Esophagus muscularis mucosa (tissue), 4 donors: ENCODE data around the gene GATAD2B. TPM values are rescaled to one million over a fixed set of nuclear protein-coding genes. Genes with fewer than 3 reads are reported as not detected.
"Not testable (repeated sequence)": the region's sequence is repeated elsewhere in the genome, so short reads cannot be mapped to it uniquely, and the experiment has no call there.

ENCODE experiments used
- DNase-seq: peaks from one replicate; pipeline ENCODE4 v3.0.0-alpha.2; 2017; ENCODE audit errors: extremely low spot score
- H3K27ac ChIP-seq, 4 donors: fragments of 200-600 bp; sonication (generic); replicated peaks in 1 of 4; 1 replicate in 3 of 4; 2 replicates in 1 of 4; pipeline ENCODE4 v1.5.1; 2016 to 2019; ENCODE audit warnings: mild to moderate bottlenecking in 1 of 4
- H3K27me3 ChIP-seq, 4 donors: fragments of 200-600 bp; sonication (generic); one replicate each; pipeline versions ENCODE4 v1.5.1 to v1.6.0; 2016 to 2019
- H3K36me3 ChIP-seq, 4 donors: fragments of 200-600 bp; sonication (generic); one replicate each; pipeline ENCODE4 v1.5.1; 2016 to 2019
- H3K4me1 ChIP-seq, 4 donors: fragments of 200-600 bp; sonication (generic); one replicate each; pipeline ENCODE4 v1.5.1; 2016 to 2019
- H3K4me3 ChIP-seq, 4 donors: fragments of 200-600 bp; sonication (generic); 1 replicate in 2 of 4; 2 replicates in 2 of 4; pipeline ENCODE4 v1.5.1; 2016 to 2019; ENCODE audit warnings: mild to moderate bottlenecking in 4 of 4, moderate library complexity in 1 of 4
- H3K9me3 ChIP-seq, 4 donors: fragments of 200-600 bp; sonication (generic); 1 replicate in 3 of 4; 2 replicates in 1 of 4; pipeline ENCODE4 v1.5.1; 2016 to 2019
- EP300 ChIP-seq: sonication (generic); formaldehyde crosslinking; IDR thresholded peaks from one replicate; pipeline ENCODE4 v1.6.1; 2017; ENCODE audit warnings: antibody characterized with exemption
- POLR2A ChIP-seq: fragments of 450-650 bp; IDR thresholded peaks from one replicate; pipeline ENCODE4 v1.6.1; 2017; ENCODE audit warnings: antibody characterized with exemption, moderate library complexity, mild to moderate bottlenecking, low read depth
- POLR2AphosphoS5 ChIP-seq, 2 donors: sonication (generic); formaldehyde crosslinking; IDR thresholded peaks; one replicate each; pipeline ENCODE4 v1.6.1; 2017; ENCODE audit warnings: antibody characterized with exemption in 2 of 2
- WGBS: methylation state at CpG from one replicate; pipeline ENCODE4 v1.1.5; 2018; 5-methylcytosine and 5-hydroxymethylcytosine counted together
- intact Hi-C: fragments of 100-400 bp; cut with DNase I; formaldehyde crosslinking; loops from one replicate; pipeline ENCODE4 v1.15.1; 2023
- total RNA-seq, 4 donors: library from RNA; depleted of rRNA; stranded (reverse); fragments of >200 nt; gene quantifications; one replicate each; pipeline versions ENCODE4 v1.1.0 to v1.2.1, GENCODE V29; 2016
- TF ChIP-seq, protein P1 (sequence below), 3 experiments: fragments of 200-600 bp in 2 of 3; fragments of 450-650 bp in 1 of 3; sonication (generic) in 2 of 3; IDR thresholded peaks; one replicate each; pipeline ENCODE4 v1.5.1; 2017 to 2019; ENCODE audit warnings: antibody characterized with exemption in 3 of 3, mild to moderate bottlenecking in 2 of 3, moderate library complexity in 1 of 3

The GATAD2B gene
- total RNA-seq, 4 donors from 2014 or later, result 21.9 to 30.5 (median 26.4) TPM

DNA sequence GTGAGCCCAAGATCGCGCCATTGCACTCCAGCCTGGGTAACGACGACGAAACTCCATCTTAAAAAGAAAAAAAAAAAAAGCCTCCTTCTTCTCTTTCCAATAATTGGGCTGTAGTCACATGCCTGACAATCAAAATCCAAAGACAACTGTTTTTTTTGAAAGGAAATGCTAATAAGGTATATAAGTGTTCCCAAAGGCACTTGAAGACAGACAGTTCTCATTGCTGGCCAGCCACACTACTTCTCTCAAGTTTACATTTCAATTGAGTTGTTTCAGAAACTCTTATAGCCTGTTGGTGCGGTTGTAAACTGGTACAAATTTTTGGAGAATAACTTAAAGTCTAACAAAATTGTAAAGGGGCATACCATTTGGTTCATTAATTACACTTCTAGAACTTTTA lies 23.3 kb downstream of the GATAD2B start:
- Histone ChIP-seq H3K36me3 (peaks cover 0 to 24% (median 13%) of the 10 kb centered on the region in 4 donors), H3K9me3 (no peaks in the 10 kb centered on the region), H3K27me3 (no peaks in the 10 kb centered on the region), H3K4me1 (peaks cover 10 to 25% (median 18%) of the 10 kb centered on the region in 4 donors), H3K27ac (no peak overlapping the region), H3K4me3 (no peak overlapping the region)
- intact Hi-C loops, result no loop called here
- TF ChIP-seq POLR2AphosphoS5 (IDR thresholded peaks at IDR 0.05) (no peak), POLR2A (no peak), EP300 (no peak)
- TF ChIP-seq, protein P1, sequence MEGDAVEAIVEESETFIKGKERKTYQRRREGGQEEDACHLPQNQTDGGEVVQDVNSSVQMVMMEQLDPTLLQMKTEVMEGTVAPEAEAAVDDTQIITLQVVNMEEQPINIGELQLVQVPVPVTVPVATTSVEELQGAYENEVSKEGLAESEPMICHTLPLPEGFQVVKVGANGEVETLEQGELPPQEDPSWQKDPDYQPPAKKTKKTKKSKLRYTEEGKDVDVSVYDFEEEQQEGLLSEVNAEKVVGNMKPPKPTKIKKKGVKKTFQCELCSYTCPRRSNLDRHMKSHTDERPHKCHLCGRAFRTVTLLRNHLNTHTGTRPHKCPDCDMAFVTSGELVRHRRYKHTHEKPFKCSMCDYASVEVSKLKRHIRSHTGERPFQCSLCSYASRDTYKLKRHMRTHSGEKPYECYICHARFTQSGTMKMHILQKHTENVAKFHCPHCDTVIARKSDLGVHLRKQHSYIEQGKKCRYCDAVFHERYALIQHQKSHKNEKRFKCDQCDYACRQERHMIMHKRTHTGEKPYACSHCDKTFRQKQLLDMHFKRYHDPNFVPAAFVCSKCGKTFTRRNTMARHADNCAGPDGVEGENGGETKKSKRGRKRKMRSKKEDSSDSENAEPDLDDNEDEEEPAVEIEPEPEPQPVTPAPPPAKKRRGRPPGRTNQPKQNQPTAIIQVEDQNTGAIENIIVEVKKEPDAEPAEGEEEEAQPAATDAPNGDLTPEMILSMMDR (IDR thresholded peaks at IDR 0.05), result no peak
- DNase-seq, result no peak
- whole genome bisulfite sequencing, result 97% methylated on average over 6 of the region's 6 CpGs

DNA sequence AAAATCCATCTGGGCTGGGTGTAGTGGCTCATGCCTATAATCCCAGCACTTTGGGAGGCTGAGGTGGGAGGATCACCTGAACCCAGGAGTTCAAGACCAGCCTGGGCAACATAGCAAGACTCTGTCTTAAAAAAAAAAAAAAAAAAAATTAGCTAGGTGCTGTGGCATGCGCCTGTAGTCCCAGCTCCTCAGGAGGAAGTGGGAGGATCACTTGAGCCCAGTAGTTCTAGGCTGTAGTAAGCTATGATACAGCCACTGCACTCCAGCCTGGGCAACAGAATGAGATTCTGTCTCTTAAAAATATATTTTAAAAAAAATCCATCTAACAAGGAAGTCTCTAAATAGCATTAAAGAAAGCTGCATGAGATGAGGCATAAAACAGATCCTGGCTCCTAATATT lies 26.9 kb downstream of the GATAD2B start:
- 73% methylated on average over 1 of the region's 1 CpG for WGBS
- H3K9me3 ChIP-seq, H3K4me3 ChIP-seq, intact Hi-C loops, DNase-seq, H3K27ac ChIP-seq, H3K27me3 ChIP-seq: not testable (repeated sequence)
- H3K4me1 ChIP-seq, result peaks cover 0 to 16% (median 10%) of the 10 kb centered on the region in 4 donors
- H3K36me3 ChIP-seq, result peaks cover 0 to 37% (median 17%) of the 10 kb centered on the region in 4 donors

DNA sequence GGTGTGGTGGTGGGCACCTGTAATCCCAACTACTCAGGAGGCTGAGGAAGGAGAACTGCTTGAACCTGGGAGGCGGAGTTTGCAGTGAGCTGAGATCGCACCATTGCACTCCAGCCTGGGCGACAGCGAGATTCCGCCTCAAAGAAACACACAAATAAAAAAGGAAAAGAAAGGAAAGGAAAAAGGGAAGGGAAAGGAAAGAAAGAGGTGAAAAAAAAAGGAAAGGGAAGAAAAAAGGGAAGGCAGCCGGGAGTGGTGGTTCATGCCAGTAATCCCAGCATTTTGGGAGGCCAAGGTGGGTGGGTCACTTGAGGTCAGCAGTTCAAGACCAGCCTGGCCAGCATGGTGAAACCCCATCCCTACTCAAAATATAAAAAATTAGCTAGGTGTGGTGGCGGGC lies 31.7 kb downstream of the GATAD2B start:
- H3K9me3 ChIP-seq, intact Hi-C loops, H3K27ac ChIP-seq, H3K27me3 ChIP-seq, H3K4me3 ChIP-seq, DNase-seq: not testable (repeated sequence)
- H3K36me3 ChIP-seq, result peaks cover 0 to 20% (median 7%) of the 10 kb centered on the region in 4 donors
- peaks cover 24 to 26% (median 25%) of the 10 kb centered on the region in 4 donors for H3K4me1 ChIP-seq
- WGBS, result 94% methylated on average over 7 of the region's 7 CpGs

DNA sequence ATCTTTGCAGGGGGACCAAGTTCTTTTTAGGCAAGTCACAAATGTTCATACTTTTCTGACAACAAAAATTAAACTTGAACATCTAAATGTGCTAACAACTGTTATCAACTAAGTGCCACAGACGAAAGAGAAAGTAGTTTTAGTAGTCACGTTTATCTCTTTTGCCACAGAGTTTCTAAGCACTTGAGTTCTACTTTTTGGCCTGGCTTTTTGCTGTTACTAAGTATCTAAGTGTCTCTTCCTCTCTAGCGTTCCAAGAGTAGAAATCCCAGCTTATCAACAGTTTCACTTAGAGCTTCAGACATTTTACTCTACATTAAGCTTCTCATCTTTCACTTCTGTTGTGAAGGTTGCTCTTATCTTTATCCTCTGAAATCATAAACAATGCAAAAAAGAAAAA lies 34.2 kb downstream of the GATAD2B start:
- TF ChIP-seq, protein P1 (IDR thresholded peaks at IDR 0.05), result no peak
- no peak for TF ChIP-seq POLR2AphosphoS5 (IDR thresholded peaks at IDR 0.05)
- no peak for TF ChIP-seq POLR2A
- TF ChIP-seq EP300, result no peak
- intact Hi-C loops, result no loop called here
- peaks cover 21 to 34% (median 23%) of the 10 kb centered on the region in 4 donors for H3K4me1 ChIP-seq
- no peaks in the 10 kb centered on the region for H3K9me3 ChIP-seq
- no peak overlapping the region for H3K27ac ChIP-seq
- DNase-seq, result no peak
- no peaks in the 10 kb centered on the region for H3K27me3 ChIP-seq
- no peak overlapping the region for H3K4me3 ChIP-seq
- WGBS, result 27% methylated on average over 3 of the region's 3 CpGs
- H3K36me3 ChIP-seq, result peaks cover 0 to 12% (median 0%) of the 10 kb centered on the region in 4 donors

- Histone ChIP-seq H3K27me3 (no peaks in the 10 kb centered on the region), H3K4me1 (peaks cover 42 to 57% (median 43%) of the 10 kb centered on the region in 4 donors), H3K36me3 (no peaks in the 10 kb centered on the region), H3K4me3 (no peak overlapping the region), H3K9me3 (no peaks in the 10 kb centered on the region), H3K27ac (no peak overlapping the region)
- TF ChIP-seq EP300, result no peak
- TF ChIP-seq POLR2A, result no peak
- TF ChIP-seq, protein P1 (IDR thresholded peaks at IDR 0.05), result no peak
- TF ChIP-seq POLR2AphosphoS5 (IDR thresholded peaks at IDR 0.05), result no peak
- no peak for DNase-seq
- intact Hi-C loops, result no loop called here
- 81% methylated on average over 3 of the region's 3 CpGs for WGBS
These were observed 36.6 kb downstream of the GATAD2B start for GRCh38 chr1:153886127-153886526.

DNA sequence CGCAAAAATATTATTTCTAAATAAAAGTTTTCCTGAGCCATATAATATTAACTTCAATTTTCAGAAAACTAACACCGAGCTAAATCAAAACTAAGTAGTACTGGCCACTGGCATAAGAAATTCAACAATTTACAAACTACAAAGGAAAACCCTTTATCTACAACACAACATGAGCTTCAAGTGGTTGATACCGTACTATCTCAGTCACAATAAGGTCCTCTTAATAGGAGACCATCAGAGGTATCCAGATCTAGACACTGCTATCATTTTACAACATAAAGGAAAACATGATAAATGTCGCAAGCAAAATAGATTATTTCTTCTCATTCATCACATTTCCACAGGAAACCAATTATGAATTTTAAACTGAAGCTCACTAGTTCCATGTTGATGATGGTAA lies 39.5 kb downstream of the GATAD2B start:
- Histone ChIP-seq H3K9me3 (no peaks in the 10 kb centered on the region), H3K4me3 (no peak overlapping the region), H3K27me3 (no peaks in the 10 kb centered on the region), H3K27ac (no peak overlapping the region), H3K4me1 (peaks cover 41 to 65% (median 50%) of the 10 kb centered on the region in 4 donors), H3K36me3 (no peaks in the 10 kb centered on the region)
- no peak for DNase-seq
- WGBS, result 94% methylated on average over 4 of the region's 4 CpGs
- TF ChIP-seq POLR2AphosphoS5 (IDR thresholded peaks at IDR 0.05), result no peak
- TF ChIP-seq, protein P1 (IDR thresholded peaks at IDR 0.05), result no peak
- no peak for TF ChIP-seq EP300
- TF ChIP-seq POLR2A, result no peak
- intact Hi-C loops, result no loop called here
